Amygdala (tissue), 56 donors: ENCODE data around the gene MOB2.

Source experiments
- DNase-seq, 56 donors: peaks; one replicate each; lab custom pipeline; 2025; lab: John Stamatoyannopoulos, UW

MOB2 gene

GRCh38 chr11:1460396-1460985, 26.1 kb downstream of the MOB2 start:
- DNase-seq = peak in 46 of 56 donors; percentile 15 to 86 (median 56)

GRCh38 chr11:1459764-1460395, 26.7 kb downstream of the MOB2 start:
- DNase-seq = peak in 1 of 56 donors; percentile 62

GRCh38 chr11:1459219-1459575, 27.4 kb downstream of the MOB2 start:
- DNase-seq = no peak

DNA sequence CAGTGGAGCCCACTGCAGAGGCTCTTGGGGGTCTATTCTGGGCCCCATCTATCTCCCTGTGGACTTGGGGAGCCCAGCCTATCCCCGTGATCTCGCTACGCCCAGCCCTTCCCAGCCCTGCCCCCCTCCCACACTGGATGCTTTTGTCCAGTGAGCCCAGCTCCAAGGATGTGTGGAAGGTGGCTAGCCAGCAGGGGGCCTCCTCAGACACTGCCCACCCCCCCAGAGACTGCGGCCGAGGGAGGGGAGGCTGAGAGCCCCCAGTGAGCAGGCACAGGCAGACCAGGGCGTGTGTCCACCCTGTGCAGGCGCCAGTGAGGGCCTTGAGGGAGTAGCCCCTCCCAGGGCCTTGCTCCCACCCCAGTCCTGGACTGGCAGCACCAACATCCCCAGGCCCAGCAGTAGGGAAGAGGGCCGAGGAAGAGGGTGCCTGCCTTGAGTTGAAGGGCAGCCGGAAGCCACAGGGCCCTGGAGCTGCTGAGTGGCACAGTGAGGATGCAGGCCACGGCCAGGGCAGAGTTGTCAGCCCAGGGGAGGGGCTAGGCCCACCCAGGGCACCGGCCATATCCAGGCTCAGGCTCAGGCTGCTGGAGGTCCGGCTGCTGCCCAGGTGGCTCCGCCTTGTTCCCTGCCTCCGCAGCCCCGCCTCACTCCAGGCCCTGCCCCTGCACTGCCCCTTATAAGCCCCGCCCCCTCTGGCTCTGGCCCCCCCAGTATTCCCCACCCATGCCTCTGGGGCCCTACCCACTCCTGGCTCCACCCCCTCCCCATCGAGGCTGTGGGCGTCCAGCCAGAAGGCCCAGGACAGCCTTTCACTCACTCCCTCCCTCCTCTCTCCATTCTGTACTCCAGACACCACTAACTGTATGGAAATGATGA, 28.0 kb downstream of the MOB2 start:
- DNase-seq = peak in 20 of 56 donors; percentile 7 to 79 (median 48)

DNA sequence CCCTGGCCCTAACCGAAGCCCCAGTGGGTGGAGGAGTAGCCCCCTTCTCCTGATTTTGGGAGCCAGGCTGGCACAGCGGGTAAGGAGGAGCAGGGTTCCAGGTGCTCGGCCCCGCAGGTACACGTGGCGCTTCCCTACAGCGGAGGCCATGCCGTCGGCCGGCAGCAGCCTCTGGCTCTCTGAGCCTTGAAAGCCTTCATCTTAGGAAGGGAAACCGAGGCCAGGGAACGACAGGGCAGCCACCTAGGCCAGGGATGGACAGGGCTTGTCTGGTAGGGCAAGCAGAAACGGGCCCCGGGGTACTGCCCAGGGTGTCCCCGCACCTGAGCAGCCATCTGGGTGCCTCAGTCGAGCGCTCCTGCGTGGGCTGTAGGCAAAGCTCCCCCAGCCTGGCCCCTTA, 28.7 kb downstream of the MOB2 start:
- DNase-seq = no peak

GRCh38 chr11:1457326-1457680, 29.3 kb downstream of the MOB2 start:
- no peak for DNase-seq

DNA sequence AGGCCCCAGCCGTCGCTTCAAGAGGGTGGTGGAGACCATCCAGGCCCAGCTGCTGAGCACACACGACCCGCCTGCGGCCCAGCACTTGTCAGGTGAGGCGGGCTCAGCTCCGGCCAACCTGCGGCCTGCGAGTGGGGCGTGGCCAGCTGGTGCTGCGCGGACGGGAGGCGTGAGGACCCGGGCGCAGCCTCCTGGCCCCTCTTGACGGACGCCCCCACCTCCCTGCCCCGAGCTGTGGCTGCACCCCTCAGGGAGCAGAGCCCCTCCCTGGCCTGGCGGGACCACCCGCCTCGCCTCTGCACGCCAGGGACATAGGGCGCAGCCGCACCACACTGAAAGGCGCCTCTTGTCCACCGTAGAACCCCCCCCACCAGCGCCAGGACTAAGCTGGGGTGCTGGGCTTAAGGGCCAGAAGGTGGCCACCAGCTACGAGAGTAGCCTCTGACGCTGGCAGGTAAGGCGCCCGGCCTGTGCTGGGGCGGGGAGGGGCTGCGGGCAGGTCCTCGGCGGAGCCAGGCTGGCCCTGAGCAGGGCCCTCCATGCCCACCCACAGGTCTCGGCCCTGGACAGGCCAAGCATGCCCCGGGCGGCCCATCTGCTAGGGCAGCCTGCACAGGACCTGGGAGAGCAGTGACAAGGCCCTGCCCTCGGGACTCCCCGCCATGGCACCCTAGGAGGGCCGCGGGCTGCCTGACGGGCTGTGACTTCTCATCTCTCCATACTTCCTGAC, 29.8 kb downstream of the MOB2 start:
- no peak for DNase-seq

- no peak for DNase-seq
Observed at GRCh38 chr11:1456176-1456575, 30.4 kb downstream of the MOB2 start.

GRCh38 chr11:1455763-1456060, 30.9 kb downstream of the MOB2 start:
- DNase-seq = no peak

DNA sequence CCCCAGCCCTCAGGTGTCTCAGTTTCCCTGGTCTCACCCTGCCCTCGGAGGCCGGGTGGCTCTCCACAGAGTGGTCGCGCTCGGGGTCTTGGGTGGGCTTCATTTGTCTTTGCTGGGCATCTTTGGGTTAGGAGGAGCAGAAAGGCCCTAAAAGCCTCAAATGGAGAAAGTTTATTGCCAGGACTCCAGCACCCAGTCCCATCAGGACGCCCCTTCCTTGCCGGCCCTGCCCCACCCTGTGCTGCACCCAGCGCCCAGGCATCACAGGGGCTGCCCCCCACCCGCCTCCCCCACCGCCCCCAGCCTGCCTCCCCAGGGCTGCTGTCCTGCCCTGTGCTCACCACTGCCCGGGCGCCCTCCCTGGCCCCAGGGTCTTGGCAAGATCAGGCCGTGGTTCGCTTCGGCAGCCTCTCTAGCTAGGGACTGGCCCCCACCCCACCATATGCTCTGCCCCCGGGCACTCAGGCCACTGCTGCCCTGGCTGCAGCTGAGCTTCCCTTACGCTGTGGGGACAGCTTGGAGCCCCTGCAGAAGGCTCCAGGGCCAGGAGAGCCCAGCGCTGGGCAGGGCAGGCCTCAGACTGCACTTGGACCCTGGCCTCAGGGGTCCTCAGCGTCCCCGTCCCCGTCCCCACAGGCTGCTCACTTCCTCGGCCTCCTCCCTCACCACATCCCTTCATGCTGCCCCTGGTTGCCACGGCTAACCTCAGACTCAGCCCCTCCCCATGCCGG, 31.4 kb downstream of the MOB2 start:
- no peak for DNase-seq

GRCh38 chr11:1454576-1454975, 32.0 kb downstream of the MOB2 start:
- no peak for DNase-seq

DNA sequence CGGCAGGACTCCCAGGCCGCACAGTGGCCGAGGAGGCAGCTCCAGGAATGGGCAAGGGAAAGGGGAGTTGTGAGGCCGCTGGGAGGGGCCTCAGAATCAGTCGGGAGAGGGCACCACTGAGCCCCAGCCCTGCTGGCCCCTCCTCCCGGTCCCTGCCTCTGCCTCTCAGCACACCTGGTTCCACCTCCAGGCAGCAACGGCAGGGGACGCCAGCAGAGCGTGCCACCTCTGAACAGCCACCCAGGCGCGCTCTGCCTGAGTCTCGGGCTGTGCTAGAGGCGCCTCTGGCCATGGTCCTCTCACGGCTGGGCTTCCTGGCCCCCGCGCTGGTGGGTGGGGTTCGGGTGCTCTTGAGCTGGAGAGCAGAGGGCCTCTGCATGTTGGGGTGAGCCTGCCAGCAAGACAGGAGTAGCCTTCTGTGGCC, 33.0 kb downstream of the MOB2 start:
- peak in 1 of 56 donors; percentile 25 for DNase-seq

GRCh38 chr11:1452744-1453143, 33.8 kb downstream of the MOB2 start:
- no peak for DNase-seq

DNA sequence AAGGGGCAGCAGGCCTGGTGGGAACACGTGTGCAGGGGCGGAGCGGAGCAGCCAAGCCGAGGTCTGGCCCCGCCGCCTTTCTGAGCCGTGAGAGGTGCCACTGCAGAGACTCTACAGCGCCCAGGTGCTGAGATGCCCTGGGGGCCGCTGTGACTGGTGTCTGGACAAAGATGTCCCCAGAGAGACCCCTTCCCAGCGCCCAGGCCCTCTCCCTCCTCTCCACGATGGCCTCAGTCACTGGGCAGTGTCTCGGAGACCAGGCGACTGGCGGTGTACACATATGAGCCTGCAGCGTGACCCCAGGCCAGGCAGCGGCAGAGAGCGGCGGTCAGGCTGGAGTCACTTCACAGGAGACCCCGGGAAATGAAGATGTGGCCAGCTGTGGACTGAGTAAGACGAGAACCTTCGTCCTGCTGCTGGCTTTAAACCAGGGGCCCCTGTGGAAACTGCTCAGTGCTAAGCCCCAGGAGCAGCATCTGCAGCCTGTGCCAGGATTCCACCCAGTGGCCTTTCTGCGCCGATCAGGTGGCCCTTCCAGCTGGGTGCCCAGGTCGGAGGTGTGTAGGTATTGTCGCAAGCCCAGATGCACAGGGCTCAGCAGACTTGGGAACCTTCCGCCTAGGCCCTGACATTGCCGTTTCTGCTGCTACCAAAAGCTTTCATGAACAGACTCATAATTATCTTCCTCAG, 34.7 kb downstream of the MOB2 start:
- DNase-seq = no peak

GRCh38 chr11:1450949-1451710, 35.4 kb downstream of the MOB2 start:
- no peak for DNase-seq

DNA sequence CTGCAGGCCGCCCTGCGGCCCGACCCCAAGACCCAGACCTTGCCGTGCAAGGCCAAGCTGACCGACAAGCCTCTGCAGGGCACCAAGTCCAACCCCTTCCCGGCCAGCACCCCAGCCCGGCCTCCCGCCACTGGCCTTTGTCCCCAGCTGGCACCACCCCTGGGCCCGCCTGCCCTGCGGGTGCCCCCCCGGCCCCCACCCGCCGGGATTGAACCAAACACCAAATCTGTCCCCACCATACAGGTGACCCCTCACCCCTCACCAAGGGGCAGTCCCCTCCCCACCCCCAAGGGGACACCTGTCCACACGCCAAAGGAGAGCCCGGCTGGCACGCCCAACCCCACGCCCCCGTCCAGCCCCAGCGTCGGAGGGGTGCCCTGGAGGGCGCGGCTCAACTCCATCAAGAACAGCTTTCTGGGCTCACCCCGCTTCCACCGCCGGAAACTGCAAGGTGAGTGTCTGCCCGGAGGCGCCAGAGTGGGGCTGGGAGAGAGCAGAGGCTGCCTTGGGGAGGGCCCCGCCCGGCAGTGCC, 36.2 kb downstream of the MOB2 start:
- no peak for DNase-seq

GRCh38 chr11:1449490-1450243, 36.9 kb downstream of the MOB2 start:
- no peak for DNase-seq

- peak in 6 of 56 donors; percentile 20 to 45 (median 34) for DNase-seq
Observed at GRCh38 chr11:1448882-1449281, 37.7 kb downstream of the MOB2 start.
